Head of caudate nucleus (tissue), 42 donors: ENCODE measurements around the gene SERINC2.
"Not testable (repeated sequence)": the region's sequence is repeated elsewhere in the genome, so short reads cannot be mapped to it uniquely, and the experiment has no call there.

ENCODE experiments used
- DNase-seq, 42 donors: peaks; one replicate each; pipeline versions ENCODE4 v3.0.0 to v3.0.0-alpha.2; 2020 to 2021; ENCODE audit warnings: mixed read lengths in 7 of 42
- intact Hi-C: fragments of 100-400 bp; cut with DNase I; formaldehyde crosslinking; loops from one replicate; pipeline ENCODE4 v1.15.0; 2022

SERINC2 gene

DNA sequence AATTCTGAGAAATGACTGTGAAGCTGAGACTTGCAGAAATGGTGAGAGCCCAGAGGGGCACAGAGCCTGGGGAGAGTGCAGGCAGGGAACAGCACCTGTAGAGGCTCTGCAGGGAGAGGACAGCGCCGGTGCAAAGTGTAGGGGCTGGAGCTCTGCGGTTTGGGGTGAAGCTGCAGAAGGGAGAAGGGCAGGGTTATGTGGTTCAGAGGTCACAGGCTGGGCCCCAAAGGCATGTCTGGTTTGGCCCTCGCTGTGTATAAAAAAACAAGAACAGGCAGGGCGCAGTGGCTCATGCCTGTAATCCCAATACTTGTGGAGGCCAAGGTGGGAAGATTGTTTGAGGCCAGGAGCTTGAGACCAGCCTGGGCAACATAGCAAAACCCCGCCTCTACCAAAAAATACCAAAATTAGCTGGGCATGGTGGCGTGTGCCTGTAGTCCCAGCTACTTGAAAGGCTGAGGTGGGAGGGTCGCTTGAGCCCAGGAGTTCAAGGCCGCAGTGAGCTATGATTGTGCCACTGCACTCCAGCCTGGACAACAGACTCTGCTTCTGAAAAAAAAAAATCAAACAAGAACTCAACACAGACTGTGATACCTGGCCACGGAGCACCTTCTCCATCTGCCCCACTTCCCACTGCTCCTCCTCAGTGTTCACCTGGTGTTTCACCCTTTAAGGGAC is 29.1 kb downstream of the SERINC2 start:
- no peak for DNase-seq
- intact Hi-C loops: no loop called here

DNA sequence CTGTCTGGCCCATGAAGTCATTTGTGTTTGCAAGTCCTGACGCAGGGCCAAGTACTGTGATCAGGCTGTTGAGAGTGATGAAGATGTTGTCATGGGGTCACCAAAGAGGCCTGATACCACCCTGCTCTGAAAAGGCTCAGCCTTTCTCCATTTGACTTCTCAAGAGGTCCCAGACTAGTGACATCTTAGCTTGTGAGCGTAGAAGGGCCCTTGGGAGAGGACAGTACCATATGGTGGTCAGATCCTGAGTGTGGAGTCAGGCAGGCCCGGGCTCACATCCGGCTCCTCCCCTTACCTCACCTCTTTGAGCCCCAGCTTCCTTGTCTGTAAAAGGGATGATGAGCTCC is 29.6 kb downstream of the SERINC2 start:
- intact Hi-C loops: no loop called here
- no peak for DNase-seq

DNA sequence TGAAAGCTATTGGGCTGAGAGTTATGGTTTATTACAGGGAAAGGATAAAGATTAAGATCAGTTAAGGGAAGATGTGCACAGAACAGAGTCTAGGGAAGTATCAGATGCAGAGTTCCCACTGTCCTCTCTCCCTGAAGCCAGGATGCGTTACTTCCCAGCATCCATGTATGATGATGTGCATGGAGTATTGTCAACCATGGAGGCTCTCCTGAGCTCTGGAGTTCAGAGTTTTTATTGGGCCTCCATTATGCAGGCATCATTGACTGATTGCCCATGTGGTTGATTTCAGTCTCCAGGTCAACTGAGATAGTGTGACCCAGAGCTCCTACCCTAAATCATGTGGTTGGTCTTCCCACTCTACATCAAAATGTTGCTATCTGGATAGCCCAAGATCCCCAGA is 30.7 kb downstream of the SERINC2 start:
- no peak for DNase-seq
- intact Hi-C loops: no loop called here

DNA sequence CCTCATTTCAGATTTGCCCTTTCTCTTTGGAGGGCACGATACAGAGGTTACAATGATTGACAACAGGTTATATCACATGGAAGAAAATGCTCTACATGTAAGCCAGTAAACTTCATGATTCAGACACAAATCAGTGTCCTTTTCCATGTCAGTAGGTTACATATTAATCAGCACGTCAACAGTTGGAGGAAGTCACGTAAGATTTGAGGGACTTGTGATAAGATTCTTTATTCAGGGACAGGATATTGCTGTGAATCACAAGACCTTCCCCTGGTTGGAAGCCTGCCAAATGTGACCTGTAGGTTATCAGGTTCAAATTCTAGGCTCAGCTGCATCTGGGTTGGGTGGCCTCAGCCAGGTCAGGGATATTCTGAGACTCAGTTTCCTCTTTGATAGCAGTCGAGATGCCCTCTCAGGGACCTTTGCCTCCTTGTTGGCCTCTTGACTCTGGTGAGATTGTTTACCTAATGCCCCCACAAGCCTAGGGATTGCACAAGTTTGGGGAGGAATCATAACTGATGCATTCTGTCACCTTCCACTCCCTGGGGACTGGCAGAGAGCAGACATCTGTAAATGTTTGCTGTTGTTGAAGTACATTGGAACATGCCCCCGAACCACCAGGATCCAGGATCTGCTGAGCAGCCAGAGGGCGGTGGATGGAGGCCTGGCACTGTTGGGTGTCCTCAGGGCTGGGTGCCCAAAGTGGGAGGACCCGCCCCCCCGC is 31.9 kb downstream of the SERINC2 start:
- intact Hi-C loops: no loop called here
- DNase-seq: no peak

DNA sequence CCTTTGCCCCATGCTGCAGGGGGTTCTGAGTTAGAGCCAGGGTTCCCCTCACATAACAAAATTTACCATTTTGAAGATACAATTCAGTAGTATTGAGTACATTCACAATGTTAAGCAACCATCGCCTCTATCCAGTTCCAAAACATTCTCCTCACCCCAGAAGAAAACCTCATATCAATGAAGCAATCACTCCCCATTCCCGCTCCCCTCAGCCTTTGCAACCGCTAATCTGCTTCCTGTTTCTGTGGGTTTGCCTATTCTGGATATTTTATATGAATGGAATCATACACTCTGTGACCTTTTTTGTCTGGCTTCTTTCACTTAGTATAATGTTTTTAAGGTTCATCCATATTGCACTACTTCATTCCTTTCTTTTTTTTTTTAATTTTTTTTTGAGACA is 32.9 kb downstream of the SERINC2 start:
- intact Hi-C loops: no loop called here
- DNase-seq: no peak

DNA sequence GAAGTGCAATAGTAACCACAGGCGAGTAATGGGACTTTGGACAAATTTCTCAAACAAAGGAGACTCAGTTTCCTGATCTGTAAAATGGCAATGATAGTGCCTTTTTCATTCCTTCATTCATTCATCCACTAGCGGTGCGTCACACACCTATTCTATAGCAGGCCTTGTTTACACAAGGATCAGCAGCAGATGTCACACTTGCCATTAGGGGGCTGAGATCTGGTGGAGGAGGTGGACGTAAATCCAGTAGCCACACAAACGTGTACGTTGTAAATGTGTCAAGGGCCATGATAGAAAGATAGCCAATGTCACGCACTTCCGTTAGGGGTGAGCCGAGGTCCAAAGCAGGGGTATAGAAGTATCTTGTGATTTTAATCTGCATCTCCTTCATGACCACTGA is 34.2 kb downstream of the SERINC2 start:
- DNase-seq: no peak
- intact Hi-C loops: no loop called here

DNA sequence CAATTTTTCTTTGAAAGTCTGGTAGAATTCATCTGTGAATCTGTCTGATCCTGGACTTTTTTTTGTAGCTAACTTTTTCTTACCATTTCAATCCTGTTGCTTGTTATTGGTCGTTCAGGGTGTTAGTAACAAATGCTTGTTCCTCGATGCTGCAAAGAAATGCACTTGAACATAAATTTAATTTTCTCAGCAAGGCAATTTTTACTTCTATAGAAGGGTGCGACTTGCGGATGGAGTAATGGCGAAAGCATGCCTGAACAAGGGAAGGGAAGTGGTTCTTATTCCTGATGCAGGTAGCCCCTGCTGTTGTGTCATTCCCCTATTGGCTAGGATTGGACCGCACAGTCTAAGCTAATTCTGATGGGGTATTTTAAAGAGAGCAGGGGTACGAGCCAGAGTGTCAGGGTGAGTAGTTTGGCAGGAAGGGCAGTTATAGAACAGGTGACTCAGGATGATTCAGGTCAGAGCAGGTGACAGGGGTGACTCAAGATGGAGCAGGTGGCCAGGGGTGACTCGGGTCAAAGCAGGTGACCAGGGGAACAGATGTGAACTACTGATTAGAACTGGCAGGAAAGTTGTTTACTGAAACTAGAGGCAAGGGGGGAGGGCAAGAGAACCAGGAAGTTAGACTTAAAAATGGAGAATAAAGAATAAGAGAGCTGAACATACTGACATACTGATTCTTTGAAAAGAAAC is 40.5 kb downstream of the SERINC2 start:
- DNase-seq: no peak
- intact Hi-C loops: no loop called here

DNA sequence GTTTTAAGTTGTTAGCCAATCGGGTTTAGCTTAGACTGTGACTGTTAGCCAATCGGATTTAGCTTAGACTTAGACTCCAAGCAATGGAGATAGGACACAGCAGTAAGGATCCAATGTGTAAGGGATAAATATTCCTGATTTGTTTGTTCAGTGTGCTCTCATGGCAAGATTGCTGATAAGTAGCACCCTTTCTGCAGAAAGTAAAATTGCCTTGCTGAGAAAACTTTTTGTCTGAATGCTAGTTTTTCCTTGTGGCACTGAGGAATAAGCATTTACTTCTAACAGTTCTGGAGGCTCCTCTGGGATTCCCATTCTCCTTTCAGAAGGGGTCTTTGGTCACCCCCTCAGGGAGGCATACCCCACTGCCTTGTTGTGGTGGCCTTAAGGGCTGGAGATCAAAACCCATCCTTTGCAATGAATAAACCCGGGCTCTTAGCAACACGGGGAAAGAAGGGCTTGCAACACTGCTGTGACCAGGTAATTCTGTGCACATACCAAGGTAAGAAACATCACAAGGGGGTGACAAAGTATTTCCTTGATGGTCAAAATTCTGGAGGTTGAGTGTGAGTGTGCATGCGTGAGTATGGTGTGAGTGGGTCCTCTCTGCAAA is 45.4 kb downstream of the SERINC2 start:
- intact Hi-C loops: no loop called here
- no peak for DNase-seq

DNA sequence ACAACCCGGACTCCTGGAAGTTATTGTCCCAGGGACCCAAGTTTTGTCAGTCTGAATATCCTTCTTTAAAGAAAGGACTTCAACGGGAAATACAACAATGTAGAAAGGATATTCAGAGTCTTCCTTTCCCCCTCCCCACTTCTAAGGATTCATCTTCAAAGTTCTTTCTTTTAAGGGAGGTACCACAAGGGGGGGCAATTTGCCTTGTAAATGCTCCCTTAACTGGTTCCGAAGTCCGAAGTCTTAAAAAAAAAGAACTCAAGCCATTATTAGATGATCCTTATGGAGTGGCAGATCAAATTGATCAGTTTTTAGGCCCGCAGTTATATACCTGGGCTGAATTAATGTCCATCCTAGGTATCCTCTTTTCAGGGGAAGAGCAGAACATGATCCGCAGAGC is 47.0 kb downstream of the SERINC2 start:
- intact Hi-C loops: no loop called here
- DNase-seq: no peak

DNA sequence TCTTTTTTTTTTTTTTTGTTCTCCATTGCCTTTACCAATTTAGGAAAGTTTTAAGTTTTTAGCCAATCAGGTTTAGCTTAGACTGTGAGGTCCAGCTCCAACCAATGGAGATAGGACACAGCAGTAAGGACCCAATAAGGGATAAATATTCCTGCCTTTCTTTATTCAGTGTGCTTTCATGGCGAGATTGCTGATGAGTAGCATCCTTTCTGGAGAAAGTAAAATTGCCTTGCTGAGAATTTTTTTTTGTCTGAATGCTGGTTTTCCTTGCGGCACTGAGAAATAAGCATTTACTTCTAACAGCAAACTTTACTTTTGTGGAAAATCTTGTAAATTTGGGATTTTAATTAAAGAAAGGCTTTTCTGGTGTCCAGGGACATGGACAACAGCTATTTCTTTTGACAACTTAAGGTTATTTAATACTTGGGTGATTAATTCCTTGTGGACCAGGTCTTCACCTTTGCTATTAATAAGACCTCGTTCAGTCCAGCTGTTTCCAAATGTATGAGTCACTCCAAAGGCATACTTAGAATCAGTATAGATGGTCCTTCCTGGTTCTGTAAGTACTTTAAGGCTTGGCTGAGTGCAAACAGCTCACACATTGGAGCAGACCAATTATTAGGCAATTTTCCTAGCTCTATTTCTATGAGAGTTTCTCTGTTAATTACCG is 54.1 kb downstream of the SERINC2 start:
- no peak for DNase-seq
- intact Hi-C loops: no loop called here

DNA sequence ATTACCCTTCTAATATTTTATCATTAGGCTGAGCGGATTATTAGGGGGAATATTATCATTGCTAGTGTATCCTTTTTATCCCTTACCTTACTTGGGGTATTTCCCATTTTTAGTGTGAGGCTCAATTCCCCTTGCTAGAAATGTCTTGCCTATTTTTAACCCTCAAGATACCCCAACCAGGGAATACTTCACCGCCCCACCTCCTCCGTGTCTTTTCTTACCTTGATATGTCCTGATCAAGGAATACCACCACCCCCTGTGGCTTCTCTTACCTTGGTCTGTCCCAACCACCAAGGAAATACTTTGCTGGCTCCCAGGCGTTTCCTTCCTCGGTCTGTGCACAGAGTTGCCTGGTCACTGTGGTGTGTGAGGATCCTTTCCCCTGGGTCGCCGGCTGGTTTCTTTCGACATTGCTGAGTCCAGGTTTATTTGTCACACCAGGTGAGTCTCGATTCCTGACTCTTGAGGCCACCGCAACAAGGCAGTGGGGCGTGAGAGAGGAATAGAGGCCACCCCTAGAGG is 57.8 kb downstream of the SERINC2 start:
- intact Hi-C loops: no loop called here
- DNase-seq: no peak

DNA sequence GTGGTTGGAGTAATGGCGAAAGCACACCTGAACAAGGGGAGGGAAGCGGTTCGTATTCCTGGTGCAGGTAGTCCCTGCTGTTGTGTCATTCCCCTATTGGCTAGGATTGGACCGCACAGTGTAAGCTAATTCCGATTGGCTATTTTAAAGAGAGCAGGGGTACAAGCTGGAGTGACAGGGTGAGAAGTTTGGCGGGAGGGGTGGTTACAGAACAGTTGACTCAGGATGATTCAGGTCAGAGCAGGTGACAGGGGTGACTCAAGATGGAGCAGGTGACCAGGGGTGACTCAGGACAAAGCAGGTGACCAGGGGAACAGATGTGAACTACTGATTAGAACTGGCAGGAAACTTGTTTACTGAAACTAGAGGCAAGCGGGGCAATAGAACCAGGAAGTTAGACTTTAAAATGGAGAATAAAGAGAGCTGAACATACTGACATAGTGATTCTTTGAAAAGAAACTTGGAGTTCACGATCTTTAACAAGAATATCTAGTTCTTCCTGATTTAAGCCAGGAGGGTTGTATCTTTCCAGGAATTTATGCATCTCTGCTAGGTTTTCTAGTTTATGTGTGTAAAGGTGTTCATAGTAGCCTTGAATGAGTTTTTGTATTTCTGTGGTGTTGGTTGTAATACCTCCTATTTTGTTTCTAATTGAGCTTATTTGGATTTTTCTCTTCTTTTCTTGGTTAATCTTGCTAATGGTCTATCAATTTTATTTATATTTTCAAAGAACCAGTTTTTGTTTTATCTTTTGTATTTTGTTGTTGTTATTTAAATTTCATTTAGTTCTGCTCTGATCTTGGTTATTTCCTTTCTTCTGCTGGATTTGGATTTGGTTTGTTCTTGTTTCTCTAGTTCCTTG is 58.7 kb downstream of the SERINC2 start:
- DNase-seq, intact Hi-C loops: not testable (repeated sequence)

DNA sequence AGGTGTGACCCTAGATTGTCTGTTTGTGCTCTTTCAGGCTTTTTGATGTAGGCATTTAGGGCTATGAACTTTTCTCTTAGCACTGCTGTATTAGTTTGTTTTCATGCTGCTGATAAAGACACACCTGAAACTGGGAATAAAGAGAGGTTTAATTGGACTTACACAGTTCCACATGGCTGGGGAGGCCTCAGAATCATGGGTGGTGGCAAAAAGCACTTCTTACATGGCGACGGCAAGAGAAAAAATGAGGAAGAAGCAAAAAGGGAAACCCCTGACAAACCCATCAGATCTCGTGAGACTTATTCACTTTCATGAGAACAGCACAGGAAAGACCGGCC is 59.3 kb downstream of the SERINC2 start:
- DNase-seq, intact Hi-C loops: not testable (repeated sequence)

DNA sequence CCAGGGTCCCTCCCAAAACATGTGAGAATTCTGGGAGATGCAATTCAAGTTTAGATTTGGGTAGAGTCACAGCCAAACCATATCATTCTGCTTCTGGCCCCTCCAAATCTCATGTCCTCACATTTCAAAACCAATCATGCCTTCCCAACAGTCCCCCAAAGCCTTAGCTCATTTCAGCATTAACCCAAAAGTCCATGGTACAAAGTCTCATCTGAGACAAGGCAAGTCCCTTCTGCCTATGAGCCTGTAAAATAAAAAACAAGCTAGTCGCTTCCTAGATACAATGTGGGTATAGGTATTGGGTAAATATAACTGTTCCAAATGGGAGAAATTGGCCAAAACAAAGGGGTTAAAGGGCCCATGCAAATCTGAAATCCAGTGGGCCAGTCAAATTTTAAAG is 59.7 kb downstream of the SERINC2 start:
- intact Hi-C loops, DNase-seq: not testable (repeated sequence)

DNA sequence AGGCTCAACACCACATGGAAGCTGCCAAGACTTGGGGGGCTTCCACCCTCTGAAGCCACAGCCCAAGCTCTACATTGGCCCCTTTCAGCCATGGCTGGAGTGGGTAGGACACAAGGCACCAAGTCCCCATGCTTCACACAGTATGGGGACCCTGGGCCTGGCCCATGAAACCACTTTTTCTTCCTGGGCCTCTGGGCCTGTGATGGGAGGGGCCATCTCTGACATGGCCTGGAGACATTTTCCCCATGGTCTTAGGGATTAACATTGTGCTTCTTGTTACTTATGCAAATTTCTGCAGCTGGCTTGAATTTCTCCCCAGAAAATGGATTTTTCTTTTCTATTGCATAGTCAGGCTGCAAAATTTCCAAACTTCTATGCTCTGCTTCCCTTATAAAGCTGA is 60.5 kb downstream of the SERINC2 start:
- intact Hi-C loops: not testable (repeated sequence)

DNA sequence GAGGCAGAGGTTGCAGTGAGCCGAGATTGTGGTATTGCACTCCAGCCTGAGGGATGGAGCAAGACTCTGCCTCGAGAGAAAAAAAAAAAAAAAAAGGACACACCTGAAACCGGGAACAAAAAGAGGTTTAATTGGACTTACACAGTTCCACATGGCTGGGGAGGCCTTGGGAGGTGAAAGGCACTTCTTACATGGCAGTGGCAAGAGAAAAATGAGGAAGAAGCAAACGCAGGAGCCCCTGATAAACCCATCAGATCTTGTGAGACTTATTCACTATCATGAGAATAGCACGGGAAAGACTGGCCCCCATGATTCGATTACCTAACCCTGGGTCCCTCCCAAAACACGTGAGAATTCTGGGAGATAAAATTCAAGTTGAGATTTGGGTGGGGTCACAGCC is 61.6 kb downstream of the SERINC2 start:
- DNase-seq, intact Hi-C loops: not testable (repeated sequence)

More for the DNA sequence above, 60.5 kb downstream of the SERINC2 start:
- DNase-seq: not testable (repeated sequence)

DNA sequence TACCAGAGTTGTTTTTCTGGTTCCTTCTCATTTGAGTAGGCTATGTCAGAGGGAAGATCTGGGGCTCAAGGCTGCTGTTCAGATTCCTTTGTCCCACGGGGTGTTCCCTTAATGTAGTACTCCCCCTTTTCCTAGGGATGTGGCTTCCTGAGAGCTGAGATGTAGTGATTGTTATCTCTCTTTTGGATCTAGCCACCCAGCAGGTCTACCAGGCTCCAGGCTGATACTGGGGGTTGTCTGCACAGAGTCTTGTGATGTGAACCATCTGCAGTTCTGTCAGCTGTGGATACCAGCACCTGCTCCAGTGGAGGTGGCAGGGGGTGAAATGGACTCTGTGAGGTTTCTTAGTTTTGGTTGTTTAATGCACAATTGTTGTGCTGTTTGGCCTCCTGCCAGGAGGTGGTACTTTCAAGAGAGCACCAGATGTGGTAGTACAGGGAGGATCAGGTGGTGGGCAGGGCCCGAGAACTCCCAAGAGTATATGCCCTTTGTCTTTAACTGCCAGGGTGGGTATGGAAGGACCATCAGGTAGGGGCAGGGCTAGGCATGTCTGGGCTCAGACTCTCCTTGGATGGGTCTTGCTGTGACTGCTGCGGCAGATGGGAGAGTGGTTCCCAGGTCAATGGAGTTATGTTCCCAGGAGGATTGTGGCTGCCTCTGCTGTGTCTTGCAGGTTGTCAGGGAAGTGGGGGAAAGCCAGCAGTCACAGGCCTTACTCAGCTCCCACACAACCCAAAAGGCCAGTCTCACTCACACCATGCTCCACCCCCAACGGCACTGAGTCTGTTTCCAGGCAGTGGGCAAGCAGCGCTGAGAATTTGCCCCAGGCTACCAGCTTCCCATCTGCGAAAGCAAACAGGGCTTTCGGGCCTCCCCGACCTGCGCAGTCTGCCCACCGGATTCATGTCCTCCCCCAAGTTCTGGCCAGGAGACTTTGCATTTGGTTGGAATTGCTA is 64.2 kb downstream of the SERINC2 start:
- intact Hi-C loops: no loop called here
- no peak for DNase-seq
